T-helper 2 cell treated with Interferon-gamma antibody and Interleukin-4, amounts not matched to agents 5 μg/mL and 100 μg/mL, for 36 hours (primary cell): ENCODE results near the gene NF1.

Source experiments
- DNase-seq: peaks from one replicate; pipeline ENCODE4 v3.0.0; 2021; ENCODE audit warnings: low spot score
- H3K27ac Mint-ChIP-seq: one replicate; pipeline ENCODE4 v1.8.0; 2021; ENCODE audit warnings: mild to moderate bottlenecking, mixed read lengths
- H3K27me3 Mint-ChIP-seq: one replicate; pipeline ENCODE4 v1.8.0; 2021; ENCODE audit warnings: low read depth, mixed read lengths
- H3K36me3 Mint-ChIP-seq: one replicate; pipeline ENCODE4 v1.8.0; 2021; ENCODE audit warnings: low read depth, mixed read lengths
- H3K4me1 Mint-ChIP-seq: one replicate; pipeline ENCODE4 v1.8.0; 2021; ENCODE audit warnings: low read depth, mixed read lengths
- H3K4me3 Mint-ChIP-seq: one replicate; pipeline ENCODE4 v1.8.0; 2022; ENCODE audit warnings: mild to moderate bottlenecking, moderate library complexity, mixed read lengths
- H3K9me3 Mint-ChIP-seq: one replicate; pipeline ENCODE4 v1.8.0; 2021; ENCODE audit warnings: mixed read lengths

NF1 gene

GRCh38 chr17:31388770-31389656 lies 294.2 kb downstream of the NF1 start:
- no peaks in the 10 kb centered on the region for H3K9me3 Mint-ChIP-seq
- peaks cover 49% of the 10 kb centered on the region for H3K27me3 Mint-ChIP-seq
- H3K27ac Mint-ChIP-seq = no peak overlapping the region
- H3K36me3 Mint-ChIP-seq = peaks cover 3% of the 10 kb centered on the region
- DNase-seq = peak; percentile 19
- no peaks in the 10 kb centered on the region for H3K4me1 Mint-ChIP-seq
- no peak overlapping the region for H3K4me3 Mint-ChIP-seq

- H3K4me1 Mint-ChIP-seq = no peaks in the 10 kb centered on the region
- no peak for DNase-seq
- peaks cover 3% of the 10 kb centered on the region for H3K36me3 Mint-ChIP-seq
- peaks cover 55% of the 10 kb centered on the region for H3K27me3 Mint-ChIP-seq
- no peaks in the 10 kb centered on the region for H3K9me3 Mint-ChIP-seq
- peak overlapping the region; percentile 69 for H3K4me3 Mint-ChIP-seq
- H3K27ac Mint-ChIP-seq = no peak overlapping the region
Measured at GRCh38 chr17:31389657-31390381, 295.0 kb downstream of the NF1 start.

- no peak for DNase-seq
- H3K36me3 Mint-ChIP-seq = peaks cover 3% of the 10 kb centered on the region
- H3K27ac Mint-ChIP-seq = no peak overlapping the region
- H3K4me3 Mint-ChIP-seq = peak overlapping the region; percentile 69
- no peaks in the 10 kb centered on the region for H3K9me3 Mint-ChIP-seq
- H3K4me1 Mint-ChIP-seq = no peaks in the 10 kb centered on the region
- peaks cover 55% of the 10 kb centered on the region for H3K27me3 Mint-ChIP-seq
Measured at GRCh38 chr17:31390426-31390747, 295.6 kb downstream of the NF1 start.

- H3K4me1 Mint-ChIP-seq = no peaks in the 10 kb centered on the region
- no peak overlapping the region for H3K27ac Mint-ChIP-seq
- peaks cover 58% of the 10 kb centered on the region for H3K27me3 Mint-ChIP-seq
- H3K36me3 Mint-ChIP-seq = peaks cover 3% of the 10 kb centered on the region
- peak overlapping the region; percentile 69 for H3K4me3 Mint-ChIP-seq
- H3K9me3 Mint-ChIP-seq = no peaks in the 10 kb centered on the region
- no peak for DNase-seq
Measured at GRCh38 chr17:31390748-31391495, 296.1 kb downstream of the NF1 start.

GRCh38 chr17:31391496-31391949 lies 296.7 kb downstream of the NF1 start, which contains the start of gene RAB11FIP4:
RAB11FIP4 (plus strand) TSS chr17:31391675; CDS start chr17:31391853, 178 bp downstream.
- H3K4me1 Mint-ChIP-seq = no peaks in the 10 kb centered on the region
- no peak within 1 kb of the TSS for H3K27ac Mint-ChIP-seq
- H3K27me3 Mint-ChIP-seq = peaks cover 62% of the 10 kb centered on the region
- H3K36me3 Mint-ChIP-seq = peaks cover 3% of the 10 kb centered on the region
- peak within 1 kb of the TSS; percentile 69 for H3K4me3 Mint-ChIP-seq
- no peak for DNase-seq
- H3K9me3 Mint-ChIP-seq = no peaks in the 10 kb centered on the region

GRCh38 chr17:31392002-31392855 lies 297.5 kb downstream of the NF1 start:
- Mint-ChIP-seq H3K27ac (no peak overlapping the region), H3K9me3 (no peaks in the 10 kb centered on the region), H3K4me1 (no peaks in the 10 kb centered on the region), H3K4me3 (peak overlapping the region; percentile 57), H3K36me3 (peaks cover 3% of the 10 kb centered on the region), H3K27me3 (peaks cover 62% of the 10 kb centered on the region)
- DNase-seq = no peak

- DNase-seq = no peak
- H3K27me3 Mint-ChIP-seq = peaks cover 58% of the 10 kb centered on the region
- no peak overlapping the region for H3K27ac Mint-ChIP-seq
- H3K36me3 Mint-ChIP-seq = peaks cover 3% of the 10 kb centered on the region
- no peaks in the 10 kb centered on the region for H3K9me3 Mint-ChIP-seq
- H3K4me3 Mint-ChIP-seq = peak overlapping the region; percentile 57
- H3K4me1 Mint-ChIP-seq = no peaks in the 10 kb centered on the region
Measured at GRCh38 chr17:31392856-31393748, 298.3 kb downstream of the NF1 start.

GRCh38 chr17:31393749-31394146 lies 299.0 kb downstream of the NF1 start:
- peaks cover 3% of the 10 kb centered on the region for H3K36me3 Mint-ChIP-seq
- no peaks in the 10 kb centered on the region for H3K4me1 Mint-ChIP-seq
- no peak overlapping the region for H3K4me3 Mint-ChIP-seq
- DNase-seq = no peak
- H3K27ac Mint-ChIP-seq = no peak overlapping the region
- no peaks in the 10 kb centered on the region for H3K9me3 Mint-ChIP-seq
- peaks cover 58% of the 10 kb centered on the region for H3K27me3 Mint-ChIP-seq

DNA sequence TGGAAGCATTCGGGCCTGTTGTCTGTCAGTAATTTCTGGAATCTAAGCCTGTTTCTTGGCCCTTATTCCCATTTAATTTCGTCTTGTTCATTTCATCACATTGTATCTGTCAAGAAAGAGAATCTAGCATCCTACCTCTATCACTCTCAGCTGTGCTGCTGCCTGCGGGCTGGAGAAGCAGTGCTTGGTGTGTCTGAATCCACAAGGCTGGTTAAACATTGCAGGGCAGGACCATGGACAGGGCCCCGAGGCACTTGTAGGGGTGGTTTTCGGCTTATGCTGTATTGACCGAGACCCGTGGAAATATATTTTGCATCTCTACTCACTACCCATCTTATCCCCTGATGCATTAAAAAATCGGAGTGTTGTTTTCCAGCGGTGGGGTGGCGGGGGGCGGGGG lies 299.8 kb downstream of the NF1 start:
- no peaks in the 10 kb centered on the region for H3K9me3 Mint-ChIP-seq
- H3K27ac Mint-ChIP-seq = no peak overlapping the region
- H3K36me3 Mint-ChIP-seq = peaks cover 3% of the 10 kb centered on the region
- DNase-seq = peak; percentile 27
- H3K4me3 Mint-ChIP-seq = no peak overlapping the region
- no peaks in the 10 kb centered on the region for H3K4me1 Mint-ChIP-seq
- peaks cover 50% of the 10 kb centered on the region for H3K27me3 Mint-ChIP-seq

- DNase-seq = no peak
- Mint-ChIP-seq H3K4me1 (no peaks in the 10 kb centered on the region), H3K36me3 (no peaks in the 10 kb centered on the region), H3K27ac (no peak overlapping the region), H3K4me3 (no peak overlapping the region), H3K27me3 (peaks cover 31% of the 10 kb centered on the region), H3K9me3 (no peaks in the 10 kb centered on the region)
Measured at GRCh38 chr17:31397256-31397939, 302.6 kb downstream of the NF1 start.

DNA sequence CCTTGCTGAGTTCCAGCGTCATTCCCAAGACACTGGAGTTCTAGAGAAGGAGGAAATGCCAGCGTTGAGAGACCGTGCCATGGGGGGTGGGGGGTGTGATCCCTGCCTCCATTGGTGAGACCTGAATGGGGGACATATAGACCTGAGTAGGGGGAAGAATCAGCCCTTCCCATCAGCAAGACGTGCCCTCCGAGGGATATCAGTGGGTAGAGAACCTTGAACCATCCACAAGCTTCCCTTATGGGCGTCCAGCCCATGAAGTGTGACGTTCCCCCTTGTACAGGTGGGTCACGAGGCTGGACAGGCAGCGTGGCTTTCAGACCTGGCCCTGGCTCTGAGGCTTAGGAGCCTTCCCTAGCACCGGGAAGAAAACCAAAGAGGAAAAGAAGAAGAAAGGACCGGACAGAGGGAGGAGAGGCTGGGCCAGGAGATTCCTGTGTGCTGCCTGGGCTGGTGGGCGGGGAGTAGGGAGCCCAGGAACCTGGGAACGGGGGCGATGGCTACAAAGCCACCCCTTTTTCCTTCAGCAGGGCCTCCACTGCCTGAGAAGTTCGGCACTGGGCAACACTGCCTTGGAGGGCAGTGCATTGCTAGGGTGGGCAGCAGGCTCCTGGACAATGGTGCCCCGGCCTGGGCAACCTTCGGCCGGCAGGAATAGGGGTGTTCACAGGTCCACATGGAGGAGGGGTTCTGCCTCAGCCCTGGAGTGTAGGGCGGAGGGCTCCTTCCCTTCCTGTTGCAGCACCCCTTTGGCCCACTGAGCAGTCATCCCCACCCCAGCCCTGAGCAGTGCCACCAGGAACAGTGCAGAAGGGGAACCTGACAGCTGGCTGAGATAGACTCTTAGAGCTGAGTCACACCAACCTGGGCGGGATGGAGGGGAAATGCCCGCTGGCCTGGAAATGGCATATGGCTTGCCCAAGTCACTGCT lies 303.9 kb downstream of the NF1 start:
- Mint-ChIP-seq H3K4me3 (no peak overlapping the region), H3K4me1 (no peaks in the 10 kb centered on the region), H3K27me3 (peaks cover 18% of the 10 kb centered on the region), H3K27ac (no peak overlapping the region), H3K36me3 (no peaks in the 10 kb centered on the region), H3K9me3 (no peaks in the 10 kb centered on the region)
- DNase-seq = no peak
